HCT116 (cell line): Measurements from ENCODE around the gene PTPRZ1. TPM values are rescaled to one million over a fixed set of nuclear protein-coding genes. Genes with fewer than 3 reads are reported as not detected.

Source experiments
- ATAC-seq: fragments of 200-7000 bp; cut with Tn5 transposase; 2 replicates; pipeline ENCODE4 v1.9.1; 2020; ENCODE audit warnings: mild to moderate bottlenecking, moderate library complexity
- BruUV-seq: library from RNA; stranded (reverse); fragments of 400-500 nt; replicated peaks from 2 replicates; lab custom pipeline; 2021; lab: Mats Ljungman, UMichigan
- CTCF ChIA-PET: fragments of 300-600 bp; sonication (Branson Sonifier 250); formaldehyde crosslinking; loops from one replicate; lab custom pipeline; 2021; ENCODE audit warnings: antibody characterized with exemption; lab: Charles Lee
- POLR2A ChIA-PET: fragments of 300-600, 350-600 bp; sonication (Branson Sonifier 250); formaldehyde crosslinking; loops from one replicate; lab custom pipeline; 2021; ENCODE audit warnings: antibody characterized with exemption; lab: Charles Lee
- RAD21 ChIA-PET, 2 experiments: fragments of 300-600 bp; sonication (Branson Sonifier 250); formaldehyde crosslinking; loops; one replicate each; lab custom pipeline; 2023; ENCODE audit warnings: low total read pairs in 2 of 2; ENCODE audit not compliant: uncharacterized antibody in 2 of 2, unreplicated experiment in 2 of 2, low non-redundant PET in 1 of 2; lab: Charles Lee
- DNase-seq: peaks from one replicate; pipeline ENCODE4 v3.0.0-alpha.2; 2010; ENCODE audit warnings: low read depth, low spot score
- H2AFZ ChIP-seq: fragments of 200-600 bp; shearing (Covaris generic), sonication (generic); 2 replicates; pipeline ENCODE4 v1.6.1; 2017; ENCODE audit warnings: low read depth, mixed run types, mixed read lengths, antibody characterized with exemption, low read length; ENCODE audit not compliant: poor library complexity, severe bottlenecking
- H3K27ac ChIP-seq: 2 replicates; pipeline ENCODE4 v1.5.1; 2012; ENCODE audit warnings: low read depth, low read length
- H3K27me3 ChIP-seq: fragments of 200-600 bp; sonication (generic); 2 replicates; pipeline ENCODE4 v1.6.1; 2016; ENCODE audit warnings: mixed run types, low read length, mixed read lengths; ENCODE audit not compliant: insufficient read depth
- H3K36me3 ChIP-seq, 2 experiments: fragments of 200-500 bp in 1 of 2; fragments of 200-600 bp in 1 of 2; sonication (Bioruptor generic) in 1 of 2; sonication (generic) in 1 of 2; 2 replicates each; pipeline versions ENCODE4 v1.5.1 to v1.6.1; 2014 to 2016; ENCODE audit warnings: low read length in 2 of 2, inconsistent platforms in 1 of 2, mixed read lengths in 1 of 2, mixed run types in 1 of 2; ENCODE audit not compliant: insufficient read depth in 2 of 2, control insufficient read depth in 1 of 2
- H3K4me1 ChIP-seq, 2 experiments: fragments of 200-600 bp in 1 of 2; sonication (generic) in 1 of 2; 2 replicates each; pipeline versions ENCODE4 v1.5.1 to v1.6.1; 2012 to 2017; ENCODE audit warnings: low read length in 2 of 2, inconsistent platforms in 1 of 2, mild to moderate bottlenecking in 1 of 2, mixed read lengths in 1 of 2, mixed run types in 1 of 2, moderate library complexity in 1 of 2; ENCODE audit not compliant: insufficient read depth in 2 of 2, control insufficient read depth in 1 of 2
- H3K4me2 ChIP-seq: fragments of 200-600 bp; sonication (generic); 2 replicates; pipeline ENCODE4 v1.6.1; 2017; ENCODE audit warnings: mixed run types, low read length, mixed read lengths
- H3K4me3 ChIP-seq, 2 experiments: fragments of 200-600 bp in 1 of 2; sonication (generic) in 1 of 2; replicated peaks in 1 of 2; 2 replicates each; pipeline ENCODE4 v1.5.1; 2011 to 2016; ENCODE audit warnings: low read length in 2 of 2, control low read depth in 1 of 2, low read depth in 1 of 2, mild to moderate bottlenecking in 1 of 2, mixed read lengths in 1 of 2, mixed run types in 1 of 2
- H3K79me2 ChIP-seq: fragments of 200-600 bp; sonication (generic); 2 replicates; pipeline ENCODE4 v1.6.1; 2017; ENCODE audit warnings: mild to moderate bottlenecking, mixed run types, low read length, moderate library complexity, mixed read lengths; ENCODE audit not compliant: insufficient read depth
- H3K9ac ChIP-seq: fragments of 200-600 bp; sonication (generic); 2 replicates; pipeline ENCODE4 v1.6.1; 2016; ENCODE audit warnings: low read length, mixed read lengths
- H3K9me2 ChIP-seq: fragments of 200-600 bp; sonication (generic), shearing (Covaris generic); 2 replicates; pipeline ENCODE4 v1.6.1; 2017; ENCODE audit warnings: mixed run types, mild to moderate bottlenecking, moderate library complexity; ENCODE audit not compliant: insufficient read depth
- H3K9me3 ChIP-seq, 2 experiments: fragments of 200-500 bp in 1 of 2; fragments of 200-600 bp in 1 of 2; sonication (Bioruptor generic) in 1 of 2; sonication (generic) in 1 of 2; 2 replicates each; pipeline ENCODE4 v1.6.1; 2014 to 2017; ENCODE audit warnings: low read length in 2 of 2, mixed read lengths in 2 of 2, inconsistent platforms in 1 of 2, low read depth in 1 of 2, mild to moderate bottlenecking in 1 of 2, mixed run types in 1 of 2, moderate library complexity in 1 of 2; ENCODE audit not compliant: control insufficient read depth in 1 of 2, insufficient read depth in 1 of 2
- H4K20me1 ChIP-seq: fragments of 200-600 bp; sonication (generic), shearing (Covaris generic); 2 replicates; pipeline ENCODE4 v1.6.1; 2017; ENCODE audit warnings: mixed run types, mild to moderate bottlenecking, moderate library complexity; ENCODE audit not compliant: insufficient read depth
- ATF3 ChIP-seq: IDR thresholded peaks from 2 replicates; pipeline ENCODE4 v1.6.1; 2012
- CEBPB ChIP-seq: IDR thresholded peaks from 2 replicates; pipeline ENCODE4 v1.6.1; 2012; ENCODE audit warnings: low read depth
- CTCF ChIP-seq, 3 experiments: fragments of 200-600 bp in 1 of 3; sonication (generic) in 1 of 3; IDR thresholded peaks in 2 of 3; conservative IDR thresholded peaks in 1 of 3; 2 replicates each; pipeline ENCODE4 v1.5.1; 2012 to 2017; ENCODE audit warnings: low read depth in 2 of 3, low read length in 2 of 3, antibody characterized with exemption in 1 of 3, borderline replicate concordance in 1 of 3, control low read depth in 1 of 3, mild to moderate bottlenecking in 1 of 3, mixed read lengths in 1 of 3, mixed run types in 1 of 3, moderate library complexity in 1 of 3; ENCODE audit not compliant: insufficient read depth in 1 of 3
- EGR1 ChIP-seq: IDR thresholded peaks from 2 replicates; pipeline ENCODE4 v1.6.1; 2012; ENCODE audit warnings: low read depth
- EZH2phosphoT487 ChIP-seq: fragments of 200-600 bp; IDR thresholded peaks from 2 replicates; pipeline ENCODE4 v1.6.1; 2018; ENCODE audit warnings: antibody characterized with exemption, borderline replicate concordance
- POLR2A ChIP-seq: IDR thresholded peaks from 2 replicates; pipeline ENCODE4 v1.7.0; 2011; ENCODE audit warnings: borderline replicate concordance; ENCODE audit not compliant: insufficient read depth, insufficient read length; ENCODE audit errors: extremely low read depth
- RAD21 ChIP-seq: IDR thresholded peaks from 2 replicates; pipeline ENCODE4 v1.6.1; 2012; ENCODE audit warnings: low read depth, mild to moderate bottlenecking
- ZBTB33 ChIP-seq: IDR thresholded peaks from 2 replicates; pipeline ENCODE4 v1.6.1; 2011; ENCODE audit warnings: mild to moderate bottlenecking, low read length, moderate library complexity; ENCODE audit not compliant: insufficient replicate concordance; ENCODE audit errors: extremely low read depth
- ZFX ChIP-seq: fragments of 450-650 bp; IDR thresholded peaks from 2 replicates; pipeline ENCODE4 v1.6.1; 2017
- intact Hi-C: fragments of 100-400 bp; cut with micrococcal nuclease; formaldehyde crosslinking; loops from 2 replicates; pipeline ENCODE4 v1.10.0; 2022
- total RNA-seq: library from RNA; stranded (reverse); gene quantifications from one replicate; pipeline ENCODE4 v1.2.1, GENCODE V29; 2021; ENCODE audit not compliant: unreplicated experiment
- TF ChIP-seq, protein P1 (sequence below): IDR thresholded peaks from 2 replicates; pipeline ENCODE4 v1.6.1; 2012; ENCODE audit warnings: low read depth

The PTPRZ1 gene
- total RNA-seq, 1 experiment from 2014 or later, result 0.25 TPM

DNA sequence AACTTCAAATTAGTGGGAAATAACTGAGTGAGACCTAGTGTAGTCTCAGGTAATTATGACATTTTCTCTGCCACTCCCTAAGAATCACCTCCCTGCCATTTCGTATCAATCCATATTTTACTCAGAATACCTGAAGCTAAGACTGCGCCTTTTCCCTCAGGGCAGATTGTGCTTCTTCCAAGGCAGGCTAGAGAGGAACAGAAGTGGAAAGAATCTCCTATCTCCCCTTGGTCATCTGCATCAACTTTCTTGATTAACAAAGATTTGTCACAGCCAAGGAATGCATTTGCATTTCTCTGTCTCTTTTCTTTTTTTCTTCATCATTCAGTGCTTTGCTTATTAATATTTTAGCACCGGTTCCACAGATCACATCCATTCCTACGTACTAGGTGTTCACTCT, 119.1 kb downstream of the PTPRZ1 start:
- no peak overlapping the region for H3K9ac ChIP-seq
- H3K9me3 ChIP-seq, result no peaks in the 10 kb centered on the region
- ATAC-seq, result no peak
- ChIA-PET RAD21 (no interaction called here), POLR2A (no interaction called here), CTCF (interaction anchor here (4.1 kb wide), 1 partner anchor 12 kb away, joined by 22 read pairs; no protein-coding TSS in a partner anchor)
- no peaks in the 10 kb centered on the region for H3K9me2 ChIP-seq
- no peaks in the 10 kb centered on the region for H4K20me1 ChIP-seq
- no peak overlapping the region for H3K4me2 ChIP-seq
- intact Hi-C loops, result loop anchor here (10.0 kb wide), 1 partner anchor 387 kb away; no protein-coding TSS in a partner anchor
- H3K4me3 ChIP-seq, result no peak overlapping the region
- H3K27me3 ChIP-seq, result no peaks in the 10 kb centered on the region
- H3K4me1 ChIP-seq, result no peaks in the 10 kb centered on the region
- no peaks in the 10 kb centered on the region for H3K36me3 ChIP-seq
- no peak overlapping the region for H3K27ac ChIP-seq
- DNase-seq, result no peak
- peak overlapping the region; percentile 10 for H2AFZ ChIP-seq
- BruUV-seq, result no TSS peak
- no peak for TF ChIP-seq POLR2A
- TF ChIP-seq EZH2phosphoT487, result no peak
- TF ChIP-seq EGR1, result no peak
- TF ChIP-seq ZFX, result no peak
- TF ChIP-seq CTCF (IDR thresholded peaks at IDR 0.05 in 2 of 3, conservative IDR thresholded peaks at IDR 0.05 in 1 of 3; ENCODE audit: borderline replicate concordance in 1 of 3, insufficient read depth in 1 of 3, low read depth in 2 of 3, low read length in 2 of 3), result no peak
- no peak for TF ChIP-seq CEBPB
- TF ChIP-seq, protein P1, sequence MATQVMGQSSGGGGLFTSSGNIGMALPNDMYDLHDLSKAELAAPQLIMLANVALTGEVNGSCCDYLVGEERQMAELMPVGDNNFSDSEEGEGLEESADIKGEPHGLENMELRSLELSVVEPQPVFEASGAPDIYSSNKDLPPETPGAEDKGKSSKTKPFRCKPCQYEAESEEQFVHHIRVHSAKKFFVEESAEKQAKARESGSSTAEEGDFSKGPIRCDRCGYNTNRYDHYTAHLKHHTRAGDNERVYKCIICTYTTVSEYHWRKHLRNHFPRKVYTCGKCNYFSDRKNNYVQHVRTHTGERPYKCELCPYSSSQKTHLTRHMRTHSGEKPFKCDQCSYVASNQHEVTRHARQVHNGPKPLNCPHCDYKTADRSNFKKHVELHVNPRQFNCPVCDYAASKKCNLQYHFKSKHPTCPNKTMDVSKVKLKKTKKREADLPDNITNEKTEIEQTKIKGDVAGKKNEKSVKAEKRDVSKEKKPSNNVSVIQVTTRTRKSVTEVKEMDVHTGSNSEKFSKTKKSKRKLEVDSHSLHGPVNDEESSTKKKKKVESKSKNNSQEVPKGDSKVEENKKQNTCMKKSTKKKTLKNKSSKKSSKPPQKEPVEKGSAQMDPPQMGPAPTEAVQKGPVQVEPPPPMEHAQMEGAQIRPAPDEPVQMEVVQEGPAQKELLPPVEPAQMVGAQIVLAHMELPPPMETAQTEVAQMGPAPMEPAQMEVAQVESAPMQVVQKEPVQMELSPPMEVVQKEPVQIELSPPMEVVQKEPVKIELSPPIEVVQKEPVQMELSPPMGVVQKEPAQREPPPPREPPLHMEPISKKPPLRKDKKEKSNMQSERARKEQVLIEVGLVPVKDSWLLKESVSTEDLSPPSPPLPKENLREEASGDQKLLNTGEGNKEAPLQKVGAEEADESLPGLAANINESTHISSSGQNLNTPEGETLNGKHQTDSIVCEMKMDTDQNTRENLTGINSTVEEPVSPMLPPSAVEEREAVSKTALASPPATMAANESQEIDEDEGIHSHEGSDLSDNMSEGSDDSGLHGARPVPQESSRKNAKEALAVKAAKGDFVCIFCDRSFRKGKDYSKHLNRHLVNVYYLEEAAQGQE, result no peak
- no peak for TF ChIP-seq ZBTB33
- TF ChIP-seq RAD21, result no peak
- no peak for TF ChIP-seq ATF3
- no peaks in the 10 kb centered on the region for H3K79me2 ChIP-seq
